GM23338 (cell line): Measurements from ENCODE around the gene MAPK8. TPM values are rescaled to one million over a fixed set of nuclear protein-coding genes. Genes with fewer than 3 reads are reported as not detected.

ENCODE experiments used
- ATAC-seq: fragments of 200-7000 bp; cut with Tn5 transposase; 3 replicates; pipeline ENCODE4 v1.9.1; 2020
- DNase-seq: peaks from one replicate; pipeline ENCODE4 v3.0.0-alpha.2; 2015; ENCODE audit warnings: low spot score
- H2AFZ ChIP-seq: fragments of 200-600 bp; sonication (generic); 2 replicates; pipeline ENCODE4 v1.8.0; 2016; ENCODE audit warnings: antibody characterized with exemption, mild to moderate bottlenecking, moderate library complexity
- H3F3A ChIP-seq: fragments of 200-600 bp; sonication (generic); replicated peaks from 2 replicates; pipeline ENCODE4 v1.8.0; 2017; ENCODE audit warnings: antibody characterized with exemption, mixed run types, low read depth
- H3K27ac ChIP-seq: fragments of 200-600 bp; sonication (generic); 2 replicates; pipeline ENCODE4 v1.6.1; 2016; ENCODE audit warnings: low read depth
- H3K27me3 ChIP-seq: fragments of 200-600 bp; sonication (generic); 2 replicates; pipeline ENCODE4 v1.8.0; 2016; ENCODE audit warnings: mild to moderate bottlenecking, mixed run types, moderate library complexity; ENCODE audit not compliant: insufficient read depth
- H3K36me3 ChIP-seq: fragments of 200-600 bp; sonication (generic); 2 replicates; pipeline ENCODE4 v1.8.0; 2016; ENCODE audit warnings: mild to moderate bottlenecking; ENCODE audit not compliant: insufficient read depth
- H3K4me1 ChIP-seq: fragments of 200-600 bp; sonication (generic); 2 replicates; pipeline ENCODE4 v1.8.0; 2016; ENCODE audit warnings: mild to moderate bottlenecking, moderate library complexity; ENCODE audit not compliant: insufficient read depth
- H3K4me2 ChIP-seq: fragments of 200-600 bp; sonication (generic); 2 replicates; pipeline ENCODE4 v1.7.1; 2017; ENCODE audit warnings: mixed run types
- H3K4me3 ChIP-seq: fragments of 200-600 bp; sonication (generic); 2 replicates; pipeline ENCODE4 v1.6.1; 2016; ENCODE audit warnings: mixed run types
- H3K79me2 ChIP-seq: fragments of 200-600 bp; sonication (generic); replicated peaks from 2 replicates; pipeline ENCODE4 v1.8.0; 2017; ENCODE audit warnings: mild to moderate bottlenecking; ENCODE audit not compliant: insufficient read depth
- H3K9me2 ChIP-seq: fragments of 200-600 bp; sonication (generic); 2 replicates; pipeline ENCODE4 v1.8.0; 2017; ENCODE audit not compliant: insufficient read depth
- H4K20me1 ChIP-seq: fragments of 200-600 bp; sonication (generic); replicated peaks from 2 replicates; pipeline ENCODE4 v1.8.0; 2017; ENCODE audit warnings: mild to moderate bottlenecking; ENCODE audit not compliant: insufficient read depth
- H3K27ac Mint-ChIP-seq: 2 replicates; pipeline ENCODE4 v1.8.0; 2020; ENCODE audit warnings: inconsistent platforms, mild to moderate bottlenecking, moderate library complexity, mixed read lengths
- H3K27me3 Mint-ChIP-seq: 3 replicates; pipeline ENCODE4 v1.8.0; 2022; ENCODE audit warnings: low read depth, mild to moderate bottlenecking, moderate library complexity, mixed read lengths, inconsistent platforms; ENCODE audit not compliant: insufficient read depth, poor library complexity
- H3K36me3 Mint-ChIP-seq: 3 replicates; pipeline ENCODE4 v1.8.0; 2021; ENCODE audit warnings: low read depth, mild to moderate bottlenecking, inconsistent platforms, moderate library complexity, mixed read lengths
- H3K4me1 Mint-ChIP-seq: 3 replicates; pipeline ENCODE4 v1.8.0; 2020; ENCODE audit warnings: mild to moderate bottlenecking, inconsistent platforms, mixed read lengths
- H3K4me3 Mint-ChIP-seq: 3 replicates; pipeline ENCODE4 v1.8.0; 2021; ENCODE audit warnings: moderate library complexity, mild to moderate bottlenecking, inconsistent platforms, mixed read lengths
- H3K9me3 Mint-ChIP-seq: 3 replicates; pipeline ENCODE4 v1.8.0; 2020; ENCODE audit warnings: moderate library complexity, mild to moderate bottlenecking, inconsistent platforms, mixed read lengths
- CREB1 ChIP-seq: fragments of 250-450 bp; sonication (Bioruptor Pico); IDR thresholded peaks from 2 replicates; pipeline ENCODE4 v1.5.0; 2020; ENCODE audit warnings: low read depth, mild to moderate bottlenecking, moderate library complexity
- EZH2 ChIP-seq: fragments of 200-600 bp; sonication (generic); IDR thresholded peaks from one replicate; pipeline ENCODE4 v1.8.0; 2017; ENCODE audit warnings: antibody characterized with exemption, mild to moderate bottlenecking, low read depth; ENCODE audit not compliant: unreplicated experiment
- EZH2phosphoT487 ChIP-seq: fragments of 200-600 bp; sonication (generic); IDR thresholded peaks from one replicate; pipeline ENCODE4 v1.8.1; 2018; ENCODE audit warnings: antibody characterized with exemption; ENCODE audit not compliant: unreplicated experiment
- JUNB ChIP-seq: IDR thresholded peaks from one replicate; pipeline ENCODE4 v1.6.1; 2016; ENCODE audit warnings: antibody characterized with exemption; ENCODE audit not compliant: unreplicated experiment
- NANOG ChIP-seq: IDR thresholded peaks from 2 replicates; pipeline ENCODE4 v1.6.1; 2016; ENCODE audit warnings: antibody characterized with exemption, borderline replicate concordance
- POLR2AphosphoS5 ChIP-seq: IDR thresholded peaks from 2 replicates; pipeline ENCODE4 v1.6.1; 2016; ENCODE audit warnings: antibody characterized with exemption, low read depth
- STAT1 ChIP-seq: IDR thresholded peaks from one replicate; pipeline ENCODE4 v1.6.1; 2016; ENCODE audit warnings: antibody characterized with exemption; ENCODE audit not compliant: unreplicated experiment
- ZNF114 ChIP-seq: fragments of 250-450 bp; sonication (Bioruptor Pico); IDR thresholded peaks from 2 replicates; pipeline ENCODE4 v1.5.0; 2020; ENCODE audit warnings: mild to moderate bottlenecking, moderate library complexity
- ZNF331 ChIP-seq: fragments of 250-450 bp; sonication (Bioruptor Pico); IDR thresholded peaks from 2 replicates; pipeline ENCODE4 v1.5.0; 2020; ENCODE audit warnings: low read depth, mild to moderate bottlenecking, moderate library complexity
- polyA plus RNA-seq: library from polyadenylated mRNA; unstranded; fragments of >200 nt; fragmentation: Nextera tagmentation; extraction: Ambion mirVana; gene quantifications from 2 replicates; pipeline ENCODE4 v1.2.1, GENCODE V29; 2016
- total RNA-seq: library from RNA; depleted of rRNA; stranded (reverse); fragments of >200 nt; shearing (Covaris generic); gene quantifications from 2 replicates; pipeline ENCODE4 v1.2.3, GENCODE V29; 2014
- TF ChIP-seq, protein P1 (sequence below): IDR thresholded peaks from one replicate; pipeline ENCODE4 v1.6.1; 2018; ENCODE audit warnings: antibody characterized with exemption; ENCODE audit not compliant: unreplicated experiment
- TF ChIP-seq, protein P2 (sequence below), 2 experiments: fragments of 200-600 bp in 1 of 2; sonication (generic) in 1 of 2; conservative IDR thresholded peaks; 2 replicates each; pipeline versions ENCODE4 v1.5.1 to v1.6.1; 2016 to 2017; ENCODE audit warnings: antibody characterized with exemption in 2 of 2, low read depth in 2 of 2, mild to moderate bottlenecking in 2 of 2, moderate library complexity in 1 of 2
- TF ChIP-seq, protein P3 (sequence below): IDR thresholded peaks from 2 replicates; pipeline ENCODE4 v1.6.1; 2016; ENCODE audit warnings: antibody characterized with exemption
- TF ChIP-seq, protein P4 (sequence below): fragments of 250-450 bp; sonication (Bioruptor Pico); IDR thresholded peaks from 2 replicates; pipeline ENCODE4 v1.5.0; 2020; ENCODE audit warnings: mild to moderate bottlenecking, moderate library complexity

The MAPK8 gene
- total and polyA plus RNA-seq, 2 experiments from 2014 or later: 52.4 to 73.6 TPM

DNA sequence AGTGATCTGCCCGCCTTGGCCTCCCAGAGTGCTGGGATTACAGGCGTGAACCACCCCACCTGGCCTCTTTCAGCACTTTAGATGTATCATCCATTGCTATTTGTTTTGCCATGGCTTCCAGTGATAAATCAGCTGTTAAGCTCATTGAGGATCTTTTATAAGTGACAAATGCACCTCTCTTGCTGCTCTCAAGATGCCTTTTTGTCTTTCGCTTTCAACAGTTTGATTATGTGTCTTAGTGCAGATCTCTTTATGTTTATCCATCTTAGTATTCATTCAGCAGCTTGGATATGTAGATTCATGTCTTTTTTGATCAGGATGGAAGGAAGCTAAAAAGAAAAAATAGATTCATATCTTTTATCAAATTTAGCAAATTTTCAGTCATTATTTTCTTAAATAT is 105.6 kb downstream of the MAPK8 start:
- H3K4me1 Mint-ChIP-seq: no peaks in the 10 kb centered on the region
- Histone ChIP-seq H3K9me2 (no peaks in the 10 kb centered on the region), H3F3A (no peaks in the 10 kb centered on the region), H3K4me2 (no peak overlapping the region), H3K27me3 (no peaks in the 10 kb centered on the region), H2AFZ (no peak overlapping the region), H3K36me3 (no peaks in the 10 kb centered on the region), H3K4me3 (no peak overlapping the region), H3K4me1 (no peaks in the 10 kb centered on the region), H3K79me2 (no peaks in the 10 kb centered on the region), H3K27ac (no peak overlapping the region), H4K20me1 (no peaks in the 10 kb centered on the region)
- H3K36me3 Mint-ChIP-seq: peaks cover 32% of the 10 kb centered on the region
- ATAC-seq (no peak), DNase-seq (no peak)
- no peak overlapping the region for H3K4me3 Mint-ChIP-seq
- H3K27me3 Mint-ChIP-seq: no peaks in the 10 kb centered on the region
- TF ChIP-seq, protein P1, sequence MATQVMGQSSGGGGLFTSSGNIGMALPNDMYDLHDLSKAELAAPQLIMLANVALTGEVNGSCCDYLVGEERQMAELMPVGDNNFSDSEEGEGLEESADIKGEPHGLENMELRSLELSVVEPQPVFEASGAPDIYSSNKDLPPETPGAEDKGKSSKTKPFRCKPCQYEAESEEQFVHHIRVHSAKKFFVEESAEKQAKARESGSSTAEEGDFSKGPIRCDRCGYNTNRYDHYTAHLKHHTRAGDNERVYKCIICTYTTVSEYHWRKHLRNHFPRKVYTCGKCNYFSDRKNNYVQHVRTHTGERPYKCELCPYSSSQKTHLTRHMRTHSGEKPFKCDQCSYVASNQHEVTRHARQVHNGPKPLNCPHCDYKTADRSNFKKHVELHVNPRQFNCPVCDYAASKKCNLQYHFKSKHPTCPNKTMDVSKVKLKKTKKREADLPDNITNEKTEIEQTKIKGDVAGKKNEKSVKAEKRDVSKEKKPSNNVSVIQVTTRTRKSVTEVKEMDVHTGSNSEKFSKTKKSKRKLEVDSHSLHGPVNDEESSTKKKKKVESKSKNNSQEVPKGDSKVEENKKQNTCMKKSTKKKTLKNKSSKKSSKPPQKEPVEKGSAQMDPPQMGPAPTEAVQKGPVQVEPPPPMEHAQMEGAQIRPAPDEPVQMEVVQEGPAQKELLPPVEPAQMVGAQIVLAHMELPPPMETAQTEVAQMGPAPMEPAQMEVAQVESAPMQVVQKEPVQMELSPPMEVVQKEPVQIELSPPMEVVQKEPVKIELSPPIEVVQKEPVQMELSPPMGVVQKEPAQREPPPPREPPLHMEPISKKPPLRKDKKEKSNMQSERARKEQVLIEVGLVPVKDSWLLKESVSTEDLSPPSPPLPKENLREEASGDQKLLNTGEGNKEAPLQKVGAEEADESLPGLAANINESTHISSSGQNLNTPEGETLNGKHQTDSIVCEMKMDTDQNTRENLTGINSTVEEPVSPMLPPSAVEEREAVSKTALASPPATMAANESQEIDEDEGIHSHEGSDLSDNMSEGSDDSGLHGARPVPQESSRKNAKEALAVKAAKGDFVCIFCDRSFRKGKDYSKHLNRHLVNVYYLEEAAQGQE: no peak
- TF ChIP-seq JUNB (no peak), STAT1 (no peak), CREB1 (CRISPR knock-in tag) (no peak), POLR2AphosphoS5 (no peak), EZH2phosphoT487 (no peak), EZH2 (no peak), ZNF331 (CRISPR knock-in tag) (no peak), ZNF114 (CRISPR knock-in tag) (no peak), NANOG (no peak)
- TF ChIP-seq, protein P2, sequence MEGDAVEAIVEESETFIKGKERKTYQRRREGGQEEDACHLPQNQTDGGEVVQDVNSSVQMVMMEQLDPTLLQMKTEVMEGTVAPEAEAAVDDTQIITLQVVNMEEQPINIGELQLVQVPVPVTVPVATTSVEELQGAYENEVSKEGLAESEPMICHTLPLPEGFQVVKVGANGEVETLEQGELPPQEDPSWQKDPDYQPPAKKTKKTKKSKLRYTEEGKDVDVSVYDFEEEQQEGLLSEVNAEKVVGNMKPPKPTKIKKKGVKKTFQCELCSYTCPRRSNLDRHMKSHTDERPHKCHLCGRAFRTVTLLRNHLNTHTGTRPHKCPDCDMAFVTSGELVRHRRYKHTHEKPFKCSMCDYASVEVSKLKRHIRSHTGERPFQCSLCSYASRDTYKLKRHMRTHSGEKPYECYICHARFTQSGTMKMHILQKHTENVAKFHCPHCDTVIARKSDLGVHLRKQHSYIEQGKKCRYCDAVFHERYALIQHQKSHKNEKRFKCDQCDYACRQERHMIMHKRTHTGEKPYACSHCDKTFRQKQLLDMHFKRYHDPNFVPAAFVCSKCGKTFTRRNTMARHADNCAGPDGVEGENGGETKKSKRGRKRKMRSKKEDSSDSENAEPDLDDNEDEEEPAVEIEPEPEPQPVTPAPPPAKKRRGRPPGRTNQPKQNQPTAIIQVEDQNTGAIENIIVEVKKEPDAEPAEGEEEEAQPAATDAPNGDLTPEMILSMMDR (conservative IDR thresholded peaks at IDR 0.05; ENCODE audit: low read depth in 2 of 2): no peak
- TF ChIP-seq, protein P3, sequence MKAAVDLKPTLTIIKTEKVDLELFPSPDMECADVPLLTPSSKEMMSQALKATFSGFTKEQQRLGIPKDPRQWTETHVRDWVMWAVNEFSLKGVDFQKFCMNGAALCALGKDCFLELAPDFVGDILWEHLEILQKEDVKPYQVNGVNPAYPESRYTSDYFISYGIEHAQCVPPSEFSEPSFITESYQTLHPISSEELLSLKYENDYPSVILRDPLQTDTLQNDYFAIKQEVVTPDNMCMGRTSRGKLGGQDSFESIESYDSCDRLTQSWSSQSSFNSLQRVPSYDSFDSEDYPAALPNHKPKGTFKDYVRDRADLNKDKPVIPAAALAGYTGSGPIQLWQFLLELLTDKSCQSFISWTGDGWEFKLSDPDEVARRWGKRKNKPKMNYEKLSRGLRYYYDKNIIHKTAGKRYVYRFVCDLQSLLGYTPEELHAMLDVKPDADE: no peak
- TF ChIP-seq, protein P4, sequence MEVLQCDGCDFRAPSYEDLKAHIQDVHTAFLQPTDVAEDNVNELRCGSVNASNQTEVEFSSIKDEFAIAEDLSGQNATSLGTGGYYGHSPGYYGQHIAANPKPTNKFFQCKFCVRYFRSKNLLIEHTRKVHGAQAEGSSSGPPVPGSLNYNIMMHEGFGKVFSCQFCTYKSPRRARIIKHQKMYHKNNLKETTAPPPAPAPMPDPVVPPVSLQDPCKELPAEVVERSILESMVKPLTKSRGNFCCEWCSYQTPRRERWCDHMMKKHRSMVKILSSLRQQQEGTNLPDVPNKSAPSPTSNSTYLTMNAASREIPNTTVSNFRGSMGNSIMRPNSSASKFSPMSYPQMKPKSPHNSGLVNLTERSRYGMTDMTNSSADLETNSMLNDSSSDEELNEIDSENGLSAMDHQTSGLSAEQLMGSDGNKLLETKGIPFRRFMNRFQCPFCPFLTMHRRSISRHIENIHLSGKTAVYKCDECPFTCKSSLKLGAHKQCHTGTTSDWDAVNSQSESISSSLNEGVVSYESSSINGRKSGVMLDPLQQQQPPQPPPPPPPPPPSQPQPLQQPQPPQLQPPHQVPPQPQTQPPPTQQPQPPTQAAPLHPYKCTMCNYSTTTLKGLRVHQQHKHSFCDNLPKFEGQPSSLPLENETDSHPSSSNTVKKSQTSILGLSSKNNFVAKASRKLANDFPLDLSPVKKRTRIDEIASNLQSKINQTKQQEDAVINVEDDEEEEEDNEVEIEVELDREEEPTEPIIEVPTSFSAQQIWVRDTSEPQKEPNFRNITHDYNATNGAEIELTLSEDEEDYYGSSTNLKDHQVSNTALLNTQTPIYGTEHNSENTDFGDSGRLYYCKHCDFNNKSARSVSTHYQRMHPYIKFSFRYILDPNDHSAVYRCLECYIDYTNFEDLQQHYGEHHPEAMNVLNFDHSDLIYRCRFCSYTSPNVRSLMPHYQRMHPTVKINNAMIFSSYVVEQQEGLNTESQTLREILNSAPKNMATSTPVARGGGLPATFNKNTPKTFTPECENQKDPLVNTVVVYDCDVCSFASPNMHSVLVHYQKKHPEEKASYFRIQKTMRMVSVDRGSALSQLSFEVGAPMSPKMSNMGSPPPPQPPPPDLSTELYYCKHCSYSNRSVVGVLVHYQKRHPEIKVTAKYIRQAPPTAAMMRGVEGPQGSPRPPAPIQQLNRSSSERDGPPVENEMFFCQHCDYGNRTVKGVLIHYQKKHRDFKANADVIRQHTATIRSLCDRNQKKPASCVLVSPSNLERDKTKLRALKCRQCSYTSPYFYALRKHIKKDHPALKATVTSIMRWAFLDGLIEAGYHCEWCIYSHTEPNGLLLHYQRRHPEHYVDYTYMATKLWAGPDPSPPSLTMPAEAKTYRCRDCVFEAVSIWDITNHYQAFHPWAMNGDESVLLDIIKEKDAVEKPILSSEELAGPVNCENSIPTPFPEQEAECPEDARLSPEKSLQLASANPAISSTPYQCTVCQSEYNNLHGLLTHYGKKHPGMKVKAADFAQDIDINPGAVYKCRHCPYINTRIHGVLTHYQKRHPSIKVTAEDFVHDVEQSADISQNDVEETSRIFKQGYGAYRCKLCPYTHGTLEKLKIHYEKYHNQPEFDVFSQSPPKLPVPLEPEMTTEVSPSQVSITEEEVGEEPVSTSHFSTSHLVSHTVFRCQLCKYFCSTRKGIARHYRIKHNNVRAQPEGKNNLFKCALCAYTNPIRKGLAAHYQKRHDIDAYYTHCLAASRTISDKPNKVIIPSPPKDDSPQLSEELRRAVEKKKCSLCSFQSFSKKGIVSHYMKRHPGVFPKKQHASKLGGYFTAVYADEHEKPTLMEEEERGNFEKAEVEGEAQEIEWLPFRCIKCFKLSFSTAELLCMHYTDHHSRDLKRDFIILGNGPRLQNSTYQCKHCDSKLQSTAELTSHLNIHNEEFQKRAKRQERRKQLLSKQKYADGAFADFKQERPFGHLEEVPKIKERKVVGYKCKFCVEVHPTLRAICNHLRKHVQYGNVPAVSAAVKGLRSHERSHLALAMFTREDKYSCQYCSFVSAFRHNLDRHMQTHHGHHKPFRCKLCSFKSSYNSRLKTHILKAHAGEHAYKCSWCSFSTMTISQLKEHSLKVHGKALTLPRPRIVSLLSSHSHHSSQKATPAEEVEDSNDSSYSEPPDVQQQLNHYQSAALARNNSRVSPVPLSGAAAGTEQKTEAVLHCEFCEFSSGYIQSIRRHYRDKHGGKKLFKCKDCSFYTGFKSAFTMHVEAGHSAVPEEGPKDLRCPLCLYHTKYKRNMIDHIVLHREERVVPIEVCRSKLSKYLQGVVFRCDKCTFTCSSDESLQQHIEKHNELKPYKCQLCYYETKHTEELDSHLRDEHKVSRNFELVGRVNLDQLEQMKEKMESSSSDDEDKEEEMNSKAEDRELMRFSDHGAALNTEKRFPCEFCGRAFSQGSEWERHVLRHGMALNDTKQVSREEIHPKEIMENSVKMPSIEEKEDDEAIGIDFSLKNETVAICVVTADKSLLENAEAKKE: no peak
- H3K9me3 Mint-ChIP-seq: peaks cover 3% of the 10 kb centered on the region; the same call in 1 of the 3 replicates
- H3K27ac Mint-ChIP-seq: no peak overlapping the region
